NCI-H345 (cell line): Measurements from ENCODE around the gene TFEB.

Experiments
- DNase-seq: peaks from one replicate; lab custom pipeline; 2025; lab: John Stamatoyannopoulos, UW

TFEB gene

DNA sequence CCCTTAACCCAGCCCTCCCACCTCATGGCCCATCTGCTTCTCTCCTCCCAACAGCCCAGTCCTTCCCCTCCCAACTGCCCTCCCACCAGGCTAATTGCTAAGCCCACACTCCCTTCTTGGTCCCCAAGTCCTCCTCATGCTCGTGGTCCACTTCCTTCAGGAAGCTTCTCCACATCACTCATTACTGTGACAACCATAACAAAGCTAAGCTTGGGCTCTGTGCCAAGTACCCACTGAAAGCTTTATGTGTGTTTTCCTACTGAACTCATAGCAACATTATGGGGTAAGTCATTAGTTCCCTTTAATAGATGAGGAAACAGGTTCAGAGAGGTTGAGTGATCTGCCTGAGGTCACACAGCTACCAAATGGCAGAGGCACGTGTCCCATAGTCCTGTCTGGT is 28.1 kb upstream of the TFEB start:
- DNase-seq: no peak

DNA sequence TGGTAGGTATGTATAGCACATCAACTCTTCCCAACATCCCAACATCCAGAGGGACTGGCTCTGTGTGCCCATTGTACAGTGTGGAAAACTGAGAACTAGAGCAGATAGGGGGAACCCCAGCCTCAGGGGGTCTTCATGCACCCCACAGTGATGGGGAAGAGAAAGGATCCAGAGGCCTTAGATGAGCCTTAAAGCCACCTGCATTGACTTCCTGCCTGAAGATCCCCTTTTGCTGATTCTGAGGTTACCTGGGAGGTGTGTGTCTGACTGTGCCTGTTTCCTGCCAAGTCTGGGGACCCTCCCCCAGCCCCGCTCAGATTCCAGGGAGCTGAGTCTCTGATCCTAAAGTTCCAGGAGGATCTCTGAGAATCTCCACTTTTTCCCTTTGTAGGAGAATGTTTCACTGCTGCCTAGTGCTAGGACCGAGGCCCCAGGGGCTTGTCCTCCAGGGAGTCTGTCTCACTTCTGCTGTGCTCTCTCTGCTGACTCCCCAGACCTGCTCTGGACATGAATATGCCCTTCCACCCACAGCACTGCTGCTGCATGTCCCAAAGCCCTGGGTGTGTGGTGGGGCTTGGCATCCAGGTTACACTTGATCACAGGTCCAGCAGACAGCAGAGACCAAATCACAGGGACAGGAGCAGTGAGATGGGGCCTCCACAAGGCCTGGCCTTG is 24.6 kb upstream of the TFEB start:
- no peak for DNase-seq

GRCh38 chr6:41759106-41759904 is 23.9 kb upstream of the TFEB start:
- DNase-seq: no peak

DNA sequence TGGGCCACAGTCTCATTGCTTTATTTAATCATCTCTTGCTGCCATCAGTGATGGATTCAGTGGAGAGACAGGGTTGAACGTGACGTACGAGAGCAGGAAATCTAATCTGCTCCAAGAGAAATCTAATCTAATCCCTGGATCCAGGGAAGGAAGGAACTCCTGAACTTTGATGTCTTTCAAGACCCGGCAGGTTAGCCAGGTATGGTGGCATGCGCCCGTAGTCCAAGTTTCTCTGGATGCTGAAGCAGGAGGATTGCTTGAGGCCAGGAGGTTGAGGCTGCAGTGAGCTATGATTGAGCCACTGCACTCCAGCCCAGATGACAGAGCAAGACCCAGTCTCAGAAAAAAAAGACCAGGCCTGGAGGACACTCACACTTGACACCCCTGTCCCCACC is 23.2 kb upstream of the TFEB start:
- DNase-seq: no peak

GRCh38 chr6:41757931-41758640 is 22.7 kb upstream of the TFEB start:
- DNase-seq: no peak

DNA sequence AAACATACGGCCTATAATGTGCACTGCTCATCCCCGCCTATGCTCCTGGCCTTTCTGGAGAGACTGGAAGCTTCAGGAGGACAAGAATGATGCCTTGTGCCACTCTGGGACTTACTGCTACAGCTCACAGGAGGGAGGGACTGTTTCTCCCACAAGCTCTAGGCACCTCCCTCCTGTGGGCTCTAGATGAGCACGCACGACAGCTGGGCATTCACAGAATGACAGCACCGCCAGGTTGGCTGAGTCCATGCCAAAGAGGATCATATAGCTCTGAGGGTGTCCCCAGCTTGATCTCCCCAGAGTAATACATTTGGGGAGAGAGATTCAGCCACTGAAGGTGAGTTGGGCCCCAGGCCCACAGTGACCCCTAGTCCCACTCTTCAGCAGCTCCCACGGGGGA is 21.9 kb upstream of the TFEB start:
- no peak for DNase-seq

DNA sequence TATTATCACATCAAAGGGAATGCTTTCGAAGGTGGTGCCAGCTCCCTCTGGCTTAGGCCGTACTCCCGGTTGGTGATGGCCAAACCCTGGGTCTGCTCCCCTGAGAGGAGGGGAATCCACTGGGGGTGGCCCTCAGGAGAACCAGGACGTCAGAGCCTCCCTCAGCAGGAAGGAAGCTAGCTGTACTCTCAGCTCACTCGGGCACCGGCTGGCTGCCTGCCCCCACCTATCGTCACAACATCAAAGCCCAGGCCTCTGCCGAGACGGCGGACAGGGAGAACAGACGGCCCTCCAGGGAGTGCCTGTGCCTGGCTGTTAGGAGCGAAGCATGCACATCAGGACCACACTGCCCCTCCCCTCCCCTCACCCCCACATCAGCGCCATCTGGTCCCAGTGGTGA is 20.9 kb upstream of the TFEB start:
- no peak for DNase-seq

DNA sequence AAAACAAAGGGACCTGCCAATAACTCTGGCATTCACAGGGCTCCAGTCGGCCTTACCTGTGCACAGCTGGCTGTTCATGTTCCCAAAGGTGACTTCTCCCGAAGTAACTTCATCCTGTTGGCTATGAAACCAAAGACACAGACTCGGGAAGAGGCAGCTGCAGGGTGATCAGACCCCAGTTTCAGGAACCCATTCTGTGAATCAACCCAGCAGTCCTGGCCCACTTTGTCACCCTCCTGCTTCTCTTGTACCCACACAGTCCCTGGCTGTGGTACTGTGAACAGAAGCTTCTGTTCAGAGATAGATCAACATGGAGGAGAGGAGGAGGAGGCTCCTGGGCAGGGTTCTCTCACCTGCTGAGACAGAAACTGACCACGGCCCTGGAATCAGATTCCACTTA is 20.5 kb upstream of the TFEB start:
- no peak for DNase-seq

DNA sequence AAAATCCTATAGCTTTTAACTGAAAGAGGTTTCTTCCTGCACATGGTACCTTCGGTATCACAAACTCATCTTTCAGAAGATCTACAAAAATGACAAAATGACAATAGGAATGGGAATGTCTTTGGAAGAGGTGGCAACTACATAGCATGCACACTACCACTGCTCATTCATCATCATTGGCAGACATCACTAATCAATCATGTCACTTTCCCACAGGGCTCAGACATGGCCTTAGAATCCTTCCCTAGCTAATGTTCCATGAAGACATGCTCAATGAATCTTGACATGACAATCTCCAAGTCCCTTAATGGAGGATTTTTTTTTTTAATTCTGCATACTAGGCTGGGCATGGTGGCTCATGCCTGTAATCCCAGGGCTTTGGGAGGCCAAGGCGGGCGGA is 15.0 kb upstream of the TFEB start:
- DNase-seq: no peak

GRCh38 chr6:41748542-41748941 is 13.1 kb upstream of the TFEB start:
- DNase-seq: no peak

DNA sequence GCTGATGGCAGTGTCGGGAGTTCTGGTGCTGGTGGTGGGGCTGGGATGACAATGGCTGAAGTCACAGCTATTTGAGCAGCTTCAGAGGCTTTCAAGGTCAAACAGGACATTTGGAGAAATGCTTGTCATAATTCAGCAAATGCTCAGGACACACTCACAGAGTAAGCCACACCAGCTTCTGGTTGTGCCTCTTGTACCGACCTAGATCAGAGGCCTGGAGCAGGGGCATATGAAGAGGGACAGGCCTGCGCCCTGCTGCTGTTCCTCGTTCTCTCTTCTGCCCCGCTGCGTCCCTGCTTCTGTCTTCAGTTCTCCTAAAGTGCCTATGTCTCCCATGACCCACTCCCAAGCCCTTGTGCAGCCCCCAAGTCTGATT is 12.7 kb upstream of the TFEB start:
- DNase-seq: no peak

DNA sequence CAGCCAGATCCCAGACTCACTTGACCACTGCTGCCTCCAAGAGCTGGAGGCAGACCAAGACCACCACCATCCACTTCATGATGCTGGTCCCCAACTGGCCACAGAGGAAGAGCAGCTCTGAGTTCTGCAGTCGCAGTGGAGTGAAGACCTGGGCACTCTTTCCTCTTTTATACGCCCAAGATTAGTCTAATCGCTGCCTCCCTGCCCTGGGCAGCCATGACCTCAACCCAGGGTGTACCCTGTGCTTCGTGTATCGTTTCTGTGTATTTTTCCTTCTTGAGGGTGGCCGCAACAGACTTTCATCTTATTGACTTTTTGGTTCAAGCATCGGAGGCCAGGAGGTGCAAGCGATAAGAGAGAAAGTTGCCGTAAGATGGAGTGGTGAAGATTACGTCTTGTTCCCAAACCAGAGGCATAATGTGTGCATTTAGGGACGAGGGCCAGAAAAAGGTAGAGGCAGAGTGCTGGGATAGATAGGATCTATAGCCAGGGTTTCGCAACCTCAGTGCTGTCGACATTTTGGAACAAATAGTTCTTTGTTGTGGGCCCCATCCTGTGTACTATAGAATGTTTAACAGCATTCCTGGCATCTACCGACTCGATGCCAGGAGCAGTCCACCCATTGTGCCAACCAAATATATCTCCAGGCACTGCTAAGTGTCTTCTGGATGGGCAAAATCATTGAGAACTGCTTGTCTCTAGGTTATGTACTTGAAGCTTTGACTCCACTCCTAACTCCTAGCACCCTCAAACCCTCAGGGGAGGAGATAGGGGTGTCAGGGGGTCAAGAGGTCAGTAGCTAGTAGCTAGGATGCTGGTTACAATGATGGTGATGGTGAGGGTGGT is 12.1 kb upstream of the TFEB start, which contains the start of gene PGC:
TSS of gene PGC (minus strand) at position 142 of the 846 bp plus-strand sequence. CDS start at position 79, 63 bp downstream.
- DNase-seq: no peak

DNA sequence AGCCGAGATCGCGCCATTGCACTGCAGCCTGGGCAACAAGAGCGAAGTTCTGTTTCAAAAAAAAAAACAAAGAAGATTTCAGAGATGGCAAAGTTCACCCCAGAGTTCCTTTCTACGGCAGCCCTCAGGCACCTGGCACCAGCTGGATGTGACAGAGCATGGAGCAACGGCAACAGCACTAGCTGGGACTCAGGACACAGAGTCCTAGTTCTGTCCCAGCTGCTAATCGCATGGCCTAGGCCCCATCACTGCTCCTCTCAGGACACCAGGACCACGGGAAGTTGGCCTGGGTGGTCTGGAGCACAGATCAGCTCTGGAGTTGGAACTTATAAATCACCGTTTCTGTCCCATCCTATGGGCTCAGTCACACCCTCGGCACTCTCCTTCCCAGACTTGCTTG is 10.7 kb upstream of the TFEB start:
- DNase-seq: no peak

DNA sequence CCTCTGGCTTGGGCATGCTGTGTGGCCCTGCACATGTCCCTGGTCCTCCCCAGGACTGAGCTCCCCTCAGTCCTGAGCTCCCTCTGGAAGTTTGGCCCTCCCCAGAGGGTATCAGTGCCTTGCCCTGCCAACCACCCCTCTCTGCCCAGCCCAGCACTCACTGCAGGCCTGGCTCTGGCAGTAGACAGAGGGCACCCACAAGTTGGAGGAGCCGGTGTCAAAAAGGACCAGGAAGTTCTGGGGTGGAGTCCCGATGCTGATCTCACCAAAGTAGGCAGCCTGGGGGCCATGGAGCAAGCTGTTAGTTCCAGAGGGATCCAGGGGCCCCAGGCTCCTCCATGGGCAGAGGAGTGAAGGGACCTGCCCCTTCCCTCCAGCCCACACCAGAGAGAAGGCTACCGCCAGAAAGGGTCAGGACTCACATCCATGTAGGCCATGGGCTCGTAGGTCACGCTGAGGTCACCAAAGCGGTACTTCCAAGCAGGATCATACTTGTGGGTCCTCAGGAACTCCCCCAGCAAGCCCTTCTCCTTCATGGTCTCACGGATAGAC is 8.9 kb upstream of the TFEB start:
- no peak for DNase-seq

DNA sequence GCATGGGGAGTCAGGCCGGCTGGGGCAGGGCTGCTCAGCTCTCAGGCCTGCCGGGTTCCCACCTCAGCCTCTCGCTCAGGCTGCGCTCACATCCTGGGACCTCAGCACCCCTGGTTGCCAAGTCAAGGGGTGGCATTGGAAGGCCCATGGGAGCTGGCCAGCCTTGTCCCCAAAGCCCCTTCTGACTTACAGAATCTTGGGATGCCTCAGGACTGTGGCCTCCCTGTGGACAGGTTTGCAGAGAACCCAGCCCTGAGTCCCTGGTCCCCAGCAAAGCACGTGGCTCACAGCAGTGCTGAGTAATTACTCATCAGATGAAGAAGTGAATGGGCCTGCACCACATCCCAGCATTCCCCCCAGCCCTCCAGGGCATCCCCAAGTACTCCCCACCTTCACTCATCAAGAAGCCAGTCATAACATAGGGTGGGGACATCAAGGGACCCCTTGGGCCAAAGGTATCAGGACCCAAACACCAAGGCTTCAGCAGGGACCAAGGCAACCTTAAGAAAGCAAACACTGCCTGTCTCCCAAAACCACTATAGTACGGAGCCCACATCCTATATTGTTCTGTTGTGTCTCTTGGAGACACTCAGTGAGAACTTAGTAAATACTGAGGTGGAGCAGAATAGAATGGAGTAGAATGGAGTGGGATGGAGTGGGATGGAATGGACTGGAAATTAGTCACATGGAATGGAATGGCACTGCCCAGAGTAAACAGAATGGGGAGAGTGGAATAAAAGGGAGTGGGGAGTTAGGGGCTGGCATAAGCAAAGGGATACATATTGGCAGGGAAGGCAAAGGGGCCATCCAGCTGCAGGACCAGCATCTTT is 8.2 kb upstream of the TFEB start:
- no peak for DNase-seq

GRCh38 chr6:41741625-41742490 is 6.5 kb upstream of the TFEB start:
- DNase-seq: no peak

- no peak for DNase-seq
Observed at GRCh38 chr6:41740366-41741162, 5.2 kb upstream of the TFEB start.

GRCh38 chr6:41739041-41739440 is 3.6 kb upstream of the TFEB start:
- DNase-seq: no peak

DNA sequence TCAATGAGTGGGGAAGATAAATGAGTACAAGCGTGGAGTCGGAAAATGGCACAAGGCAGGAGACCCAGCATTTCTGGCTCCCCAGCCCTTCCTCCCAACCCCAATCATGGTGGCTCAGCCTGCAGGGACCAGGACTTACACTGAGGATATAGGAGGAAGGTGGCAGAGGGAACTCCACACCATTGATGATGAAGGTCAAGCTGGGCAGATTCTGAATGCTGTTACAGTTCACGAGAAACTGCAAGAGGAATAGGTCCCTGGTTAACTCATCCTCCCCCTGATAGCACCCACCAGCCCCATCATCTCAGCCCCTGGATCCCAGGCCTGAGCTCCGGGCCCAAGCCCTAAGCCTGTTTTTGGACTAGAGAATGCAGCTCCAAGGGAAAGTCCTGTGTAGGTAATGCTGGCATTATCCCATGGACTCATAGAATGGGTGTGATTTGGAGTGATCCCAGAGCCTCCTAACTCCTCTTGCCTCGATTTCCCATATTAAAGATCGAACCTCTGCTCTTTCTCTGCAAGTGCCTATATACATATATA is 2.3 kb upstream of the TFEB start:
- no peak for DNase-seq
